ENCODE data around the gene TTC5. TPM values are rescaled to one million over a fixed set of nuclear protein-coding genes. Genes with fewer than 3 reads are reported as not detected.
A peak's percentile ranks its signal among the peaks of the same experiment; 100 is the strongest.
"Not testable (repeated sequence)": the region's sequence is repeated elsewhere in the genome, so short reads cannot be mapped to it uniquely, and the experiment has no call there.

Gene TTC5
- 4.0 and 9.5 TPM in 2 replicates for total RNA-seq (2014; rRNA removed; shearing (Covaris generic))

- DNase-seq (ENCODE audit: low read depth): peak; percentile 76
Measured at GRCh38 chr14:20305265-20306078, at the start of gene TTC5. TSS of gene TTC5 (minus strand) at chr14:20305951. CDS start at chr14:20305937, 14 bp downstream.

- peak; percentile 14 for DNase-seq (ENCODE audit: low read depth)
Measured at GRCh38 chr14:20350860-20351259, 45.1 kb upstream of the TTC5 start.

GRCh38 chr14:20350282-20350681 lies 44.5 kb upstream of the TTC5 start:
- peak; percentile 52 for DNase-seq (ENCODE audit: low read depth)

- DNase-seq (ENCODE audit: low read depth): no peak
Measured at GRCh38 chr14:20347747-20348146, 42.0 kb upstream of the TTC5 start.

GRCh38 chr14:20346713-20347112 lies 41.0 kb upstream of the TTC5 start:
- DNase-seq (ENCODE audit: low read depth): no peak

GRCh38 chr14:20345366-20345765 lies 39.6 kb upstream of the TTC5 start:
- DNase-seq (ENCODE audit: low read depth): no peak

- DNase-seq (ENCODE audit: low read depth): peak; percentile 30
Measured at GRCh38 chr14:20343862-20344220, 38.1 kb upstream of the TTC5 start.

GRCh38 chr14:20343092-20343861 lies 37.5 kb upstream of the TTC5 start, which contains the start of gene PARP2:
TSS of gene PARP2 (plus strand) at chr14:20343635. CDS start at chr14:20343642, 7 bp downstream.
- peak; percentile 100 for DNase-seq (ENCODE audit: low read depth)

GRCh38 chr14:20341646-20342045 lies 35.9 kb upstream of the TTC5 start:
- DNase-seq (ENCODE audit: low read depth): no peak

- DNase-seq (ENCODE audit: low read depth): not testable (repeated sequence)
Measured at GRCh38 chr14:20341032-20341431, 35.3 kb upstream of the TTC5 start.

- no peak for DNase-seq (ENCODE audit: low read depth)
Measured at GRCh38 chr14:20334017-20334416, 28.3 kb upstream of the TTC5 start.

GRCh38 chr14:20333494-20333841 lies 27.7 kb upstream of the TTC5 start:
- no peak for DNase-seq (ENCODE audit: low read depth)

- DNase-seq (ENCODE audit: low read depth): peak; percentile 93
Measured at GRCh38 chr14:20332788-20333493, 27.2 kb upstream of the TTC5 start, which contains the start of gene CCNB1IP1. TSS of gene CCNB1IP1 (minus strand) at chr14:20333279. CDS start at chr14:20316523, 16,756 bp downstream.

- peak; percentile 31 for DNase-seq (ENCODE audit: low read depth)
Measured at GRCh38 chr14:20332431-20332787, 26.7 kb upstream of the TTC5 start.

- DNase-seq (ENCODE audit: low read depth): no peak
Measured at GRCh38 chr14:20331053-20331613, 25.4 kb upstream of the TTC5 start.

- no peak for DNase-seq (ENCODE audit: low read depth)
Measured at GRCh38 chr14:20329355-20329754, 23.6 kb upstream of the TTC5 start.

- DNase-seq (ENCODE audit: low read depth): no peak
Measured at GRCh38 chr14:20328705-20329104, 23.0 kb upstream of the TTC5 start.

GRCh38 chr14:20327005-20327869 lies 21.5 kb upstream of the TTC5 start:
- DNase-seq (ENCODE audit: low read depth): peak; percentile 69

- DNase-seq (ENCODE audit: low read depth): no peak
Measured at GRCh38 chr14:20317720-20318119, 12.0 kb upstream of the TTC5 start.

- no peak for DNase-seq (ENCODE audit: low read depth)
Measured at GRCh38 chr14:20314026-20314425, 8.3 kb upstream of the TTC5 start.

- no peak for DNase-seq (ENCODE audit: low read depth)
Measured at GRCh38 chr14:20306079-20306423, 300 bp upstream of the TTC5 start.
